GM12878 (cell line): ENCODE results near the gene TEDC1. TPM values are rescaled to one million over a fixed set of nuclear protein-coding genes. Genes with fewer than 3 reads are reported as not detected.

Experiments used
- ATAC-seq: fragments of 200-7000 bp; cut with Tn5 transposase; 3 replicates; pipeline ENCODE4 v1.9.1; 2020; ENCODE audit warnings: mild to moderate bottlenecking, moderate library complexity
- BruUV-seq: library from RNA; stranded (reverse); fragments of 400-500 nt; replicated peaks from 2 replicates; lab custom pipeline; 2021; lab: Mats Ljungman, UMichigan
- CTCF ChIA-PET: fragments of 300-600 bp; sonication (Branson Sonifier 250); formaldehyde crosslinking; extraction: SDS; loops from one replicate; lab custom pipeline; 2021; ENCODE audit warnings: inconsistent platforms; lab: Yijun Ruan, JAX
- POLR2A ChIA-PET: fragments of 350-600 bp; formaldehyde crosslinking; extraction: SDS; loops from one replicate; lab custom pipeline; 2021; ENCODE audit warnings: inconsistent platforms; lab: Charles Lee
- RAD21 ChIA-PET: fragments of 300-600 bp; sonication (Branson Sonifier 250); formaldehyde crosslinking; loops from one replicate; lab custom pipeline; 2023; ENCODE audit warnings: antibody characterized with exemption; ENCODE audit not compliant: unreplicated experiment; lab: Charles Lee
- SMC1A ChIA-PET: fragments of 300-600 bp; sonication (Branson Sonifier 250); formaldehyde crosslinking; loops from one replicate; lab custom pipeline; 2023; ENCODE audit not compliant: unreplicated experiment, uncharacterized antibody; lab: Charles Lee
- DNase-seq: peaks from one replicate; pipeline ENCODE4 v3.0.0-alpha.2; 2011; ENCODE audit warnings: low read depth, low spot score
- FAIRE-seq: peaks from 3 replicates; lab custom pipeline; 2011; peaks lifted over from hg19 to GRCh38; lab: Jason Lieb, UNC
- H2AFZ ChIP-seq: 2 replicates; pipeline ENCODE4 v1.6.0; 2011; ENCODE audit warnings: low read depth, low read length, control low read depth; ENCODE audit not compliant: control insufficient read depth
- H3K27ac ChIP-seq: 2 replicates; pipeline ENCODE4 v1.5.1; 2011; ENCODE audit warnings: control low read depth; ENCODE audit not compliant: control insufficient read depth, insufficient read depth
- H3K27me3 ChIP-seq, 2 experiments: replicated peaks in 1 of 2; 2 replicates each; pipeline versions ENCODE4 v1.6.0 to v1.6.1; 2011; ENCODE audit warnings: low read length in 1 of 2; ENCODE audit not compliant: control insufficient read depth in 2 of 2, insufficient read depth in 2 of 2
- H3K36me3 ChIP-seq, 2 experiments: 2 replicates each; pipeline ENCODE4 v1.5.1; 2011; ENCODE audit warnings: low read length in 1 of 2; ENCODE audit not compliant: control insufficient read depth in 2 of 2, insufficient read depth in 2 of 2
- H3K4me1 ChIP-seq: 2 replicates; pipeline ENCODE4 v1.6.1; 2011; ENCODE audit warnings: mild to moderate bottlenecking, low read length, moderate library complexity, mixed read lengths; ENCODE audit not compliant: control insufficient read depth, insufficient read depth
- H3K4me2 ChIP-seq: 2 replicates; pipeline ENCODE4 v1.6.0; 2011; ENCODE audit warnings: control low read depth; ENCODE audit not compliant: control insufficient read depth, insufficient read depth
- H3K4me3 ChIP-seq: fragments of 200-600 bp; sonication (generic); 2 replicates; pipeline ENCODE4 v1.5.1; 2016
- H3K79me2 ChIP-seq: 2 replicates; pipeline ENCODE4 v1.6.0; 2011; ENCODE audit warnings: low read length; ENCODE audit not compliant: control insufficient read depth, insufficient read depth
- H3K9ac ChIP-seq: 2 replicates; pipeline ENCODE4 v1.8.0; 2011; ENCODE audit warnings: low read length, control low read depth, mixed read lengths; ENCODE audit not compliant: control insufficient read depth, insufficient read depth
- H3K9me3 ChIP-seq: replicated peaks from 3 replicates; pipeline ENCODE4 v1.5.1; 2011; ENCODE audit warnings: mild to moderate bottlenecking, low read length; ENCODE audit not compliant: control insufficient read depth, insufficient read depth
- H4K20me1 ChIP-seq: 2 replicates; pipeline ENCODE4 v1.6.0; 2011; ENCODE audit not compliant: control insufficient read depth, insufficient read depth
- ASH2L ChIP-seq: fragments of 300-600, 200-600 bp; sonication (generic); IDR thresholded peaks from 2 replicates; pipeline ENCODE4 v1.6.1; 2017; ENCODE audit warnings: low read depth, mild to moderate bottlenecking, borderline replicate concordance
- BCL3 ChIP-seq: IDR thresholded peaks from 2 replicates; pipeline ENCODE4 v1.6.1; 2011; ENCODE audit warnings: borderline replicate concordance, low read depth, mild to moderate bottlenecking, moderate library complexity, low read length; ENCODE audit not compliant: insufficient read depth, poor library complexity, severe bottlenecking
- CHD2 ChIP-seq: IDR thresholded peaks from 2 replicates; pipeline ENCODE4 v1.6.1; 2011; ENCODE audit warnings: low read depth, low read length, improper control_type of control experiment, borderline replicate concordance
- FOXM1 ChIP-seq: IDR thresholded peaks from 2 replicates; pipeline ENCODE4 v1.6.1; 2012; ENCODE audit warnings: low read depth, mild to moderate bottlenecking, inconsistent platforms, low read length, moderate library complexity
- GABPA ChIP-seq: IDR thresholded peaks from 2 replicates; pipeline ENCODE4 v1.6.1; 2014; ENCODE audit warnings: antibody characterized with exemption, low read depth, mild to moderate bottlenecking, inconsistent platforms
- GATAD2B ChIP-seq: fragments of 450-650 bp; conservative IDR thresholded peaks from 2 replicates; pipeline ENCODE4 v1.6.1; 2017; ENCODE audit warnings: low read depth, mild to moderate bottlenecking, moderate library complexity
- JUND ChIP-seq: IDR thresholded peaks from 2 replicates; pipeline ENCODE4 v1.6.1; 2012; ENCODE audit warnings: low read depth, mild to moderate bottlenecking, low read length, improper control_type of control experiment, moderate library complexity
- KDM1A ChIP-seq: fragments of 200-600 bp; sonication (generic); IDR thresholded peaks from 2 replicates; pipeline ENCODE4 v1.6.1; 2016; ENCODE audit warnings: borderline replicate concordance
- KLF5 ChIP-seq: fragments of 450-650 bp; IDR thresholded peaks from 2 replicates; pipeline ENCODE4 v1.6.1; 2014; ENCODE audit warnings: mild to moderate bottlenecking; ENCODE audit not compliant: partially characterized antibody
- NFYB ChIP-seq: IDR thresholded peaks from 2 replicates; pipeline ENCODE4 v1.6.1; 2011; ENCODE audit warnings: low read depth, mild to moderate bottlenecking, low read length, improper control_type of control experiment, moderate library complexity; ENCODE audit not compliant: insufficient read depth
- NKRF ChIP-seq: fragments of 450-650 bp; conservative IDR thresholded peaks from 2 replicates; pipeline ENCODE4 v1.6.1; 2017; ENCODE audit warnings: mild to moderate bottlenecking, moderate library complexity
- RAD51 ChIP-seq: fragments of 450-650 bp; IDR thresholded peaks from 2 replicates; pipeline ENCODE4 v1.6.1; 2016; ENCODE audit warnings: moderate library complexity, mild to moderate bottlenecking, inconsistent platforms
- SMAD5 ChIP-seq: IDR thresholded peaks from 2 replicates; pipeline ENCODE4 v1.6.1; 2016; ENCODE audit warnings: antibody characterized with exemption, low read depth
- WGBS: methylation state at CpG from one replicate; pipeline ENCODE4 v1.1.6; 2016; ENCODE audit warnings: low lambda C conversion rate; ENCODE audit not compliant: insufficient replicate concordance, insufficient coverage; ENCODE audit errors: missing lambda C conversion rate; 5-methylcytosine and 5-hydroxymethylcytosine counted together
- in situ Hi-C: fragments of 300-500 bp; cut with MboI; formaldehyde crosslinking; loops from 9 replicates; pipeline ENCODE4 v1.14.3; 2018; ENCODE audit warnings: mixed read lengths
- intact Hi-C: fragments of 100-400 bp; cut with micrococcal nuclease; formaldehyde crosslinking; loops from one replicate; pipeline ENCODE4 v1.14.2; 2022; ENCODE audit not compliant: unreplicated experiment
- polyA plus RNA-seq, 11 experiments: library from polyadenylated mRNA; depleted of rRNA in 4 of 11; unstranded in 6 of 11; stranded (reverse) in 5 of 11; fragments of >200 nt; fragmentation: Nextera tagmentation in 4 of 11; fragmentation: Illumina TruSeq in 1 of 11; extraction: Ambion mirVana in 4 of 11; extraction: Trizol in 1 of 11; gene quantifications; 1 replicate in 1 of 11; 2 replicates in 10 of 11; pipeline versions ENCODE4 v1.2.1 to v1.2.3, GENCODE V29; 2011 to 2016; ENCODE audit warnings: inconsistent platforms in 2 of 11, missing spikeins in 2 of 11, low read depth in 1 of 11
- total RNA-seq, 4 experiments: library from RNA; depleted of rRNA in 3 of 4; stranded (reverse); fragments of >200 nt in 3 of 4; fragmentation: Illumina TruSeq in 1 of 4; extraction: Trizol in 1 of 4; gene quantifications; 2 replicates each; pipeline versions ENCODE4 v1.2.1 to v1.2.3, GENCODE V29; 2013 to 2021
- TF ChIP-seq, protein P1 (sequence below): fragments of 450-650 bp; IDR thresholded peaks from 2 replicates; pipeline ENCODE4 v1.6.1; 2016; ENCODE audit warnings: mild to moderate bottlenecking
- TF ChIP-seq, protein P2 (sequence below): IDR thresholded peaks from 2 replicates; pipeline ENCODE4 v1.6.1; 2012; ENCODE audit warnings: mild to moderate bottlenecking, low read depth, low read length

Gene TEDC1
- total and polyA plus RNA-seq, 10 of the 15 experiments (the other 5 are each of a cell fraction or from before 2014, with no cell fraction given): 0.19 to 34.2 (median 14.5) TPM

DNA sequence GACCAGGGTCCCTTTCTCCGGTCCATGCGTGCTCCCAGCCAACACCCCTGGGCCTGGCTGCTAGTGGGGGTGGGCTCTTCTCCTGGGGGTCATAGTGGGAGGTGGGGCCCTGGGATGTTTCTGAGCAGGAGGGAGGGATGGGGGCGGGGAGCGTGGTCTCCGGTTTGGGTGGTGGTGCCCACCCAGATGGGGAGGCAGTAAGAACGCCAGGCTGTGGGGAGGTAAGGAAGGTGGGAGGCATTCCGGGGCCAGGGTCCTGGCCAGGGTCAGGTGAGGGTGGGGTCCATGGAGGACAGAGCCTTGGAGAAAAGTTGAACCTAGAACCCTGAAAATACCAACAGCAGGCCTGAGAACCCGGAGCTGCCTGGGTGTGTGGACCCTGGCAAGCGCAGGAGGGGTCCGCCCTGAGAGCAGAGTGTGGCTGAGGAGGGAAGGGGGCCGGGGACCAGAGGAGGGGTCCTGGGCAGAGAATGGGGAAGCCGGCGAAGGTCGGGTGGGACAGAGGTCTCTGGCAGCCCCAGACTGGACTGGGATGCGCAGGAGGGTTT is 10.8 kb upstream of the TEDC1 start:
- H3K4me3 ChIP-seq: no peak overlapping the region
- TF ChIP-seq GATAD2B (no peak), BCL3 (no peak), RAD51 (no peak), KLF5 (no peak), SMAD5 (no peak), NFYB (no peak), CHD2 (no peak), JUND (no peak), ASH2L (no peak), KDM1A (no peak), NKRF (no peak), GABPA (no peak), FOXM1 (no peak)
- TF ChIP-seq, protein P1, sequence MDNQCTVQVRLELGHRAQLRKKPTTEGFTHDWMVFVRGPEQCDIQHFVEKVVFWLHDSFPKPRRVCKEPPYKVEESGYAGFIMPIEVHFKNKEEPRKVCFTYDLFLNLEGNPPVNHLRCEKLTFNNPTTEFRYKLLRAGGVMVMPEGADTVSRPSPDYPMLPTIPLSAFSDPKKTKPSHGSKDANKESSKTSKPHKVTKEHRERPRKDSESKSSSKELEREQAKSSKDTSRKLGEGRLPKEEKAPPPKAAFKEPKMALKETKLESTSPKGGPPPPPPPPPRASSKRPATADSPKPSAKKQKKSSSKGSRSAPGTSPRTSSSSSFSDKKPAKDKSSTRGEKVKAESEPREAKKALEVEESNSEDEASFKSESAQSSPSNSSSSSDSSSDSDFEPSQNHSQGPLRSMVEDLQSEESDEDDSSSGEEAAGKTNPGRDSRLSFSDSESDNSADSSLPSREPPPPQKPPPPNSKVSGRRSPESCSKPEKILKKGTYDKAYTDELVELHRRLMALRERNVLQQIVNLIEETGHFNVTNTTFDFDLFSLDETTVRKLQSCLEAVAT: no peak
- TF ChIP-seq, protein P2, sequence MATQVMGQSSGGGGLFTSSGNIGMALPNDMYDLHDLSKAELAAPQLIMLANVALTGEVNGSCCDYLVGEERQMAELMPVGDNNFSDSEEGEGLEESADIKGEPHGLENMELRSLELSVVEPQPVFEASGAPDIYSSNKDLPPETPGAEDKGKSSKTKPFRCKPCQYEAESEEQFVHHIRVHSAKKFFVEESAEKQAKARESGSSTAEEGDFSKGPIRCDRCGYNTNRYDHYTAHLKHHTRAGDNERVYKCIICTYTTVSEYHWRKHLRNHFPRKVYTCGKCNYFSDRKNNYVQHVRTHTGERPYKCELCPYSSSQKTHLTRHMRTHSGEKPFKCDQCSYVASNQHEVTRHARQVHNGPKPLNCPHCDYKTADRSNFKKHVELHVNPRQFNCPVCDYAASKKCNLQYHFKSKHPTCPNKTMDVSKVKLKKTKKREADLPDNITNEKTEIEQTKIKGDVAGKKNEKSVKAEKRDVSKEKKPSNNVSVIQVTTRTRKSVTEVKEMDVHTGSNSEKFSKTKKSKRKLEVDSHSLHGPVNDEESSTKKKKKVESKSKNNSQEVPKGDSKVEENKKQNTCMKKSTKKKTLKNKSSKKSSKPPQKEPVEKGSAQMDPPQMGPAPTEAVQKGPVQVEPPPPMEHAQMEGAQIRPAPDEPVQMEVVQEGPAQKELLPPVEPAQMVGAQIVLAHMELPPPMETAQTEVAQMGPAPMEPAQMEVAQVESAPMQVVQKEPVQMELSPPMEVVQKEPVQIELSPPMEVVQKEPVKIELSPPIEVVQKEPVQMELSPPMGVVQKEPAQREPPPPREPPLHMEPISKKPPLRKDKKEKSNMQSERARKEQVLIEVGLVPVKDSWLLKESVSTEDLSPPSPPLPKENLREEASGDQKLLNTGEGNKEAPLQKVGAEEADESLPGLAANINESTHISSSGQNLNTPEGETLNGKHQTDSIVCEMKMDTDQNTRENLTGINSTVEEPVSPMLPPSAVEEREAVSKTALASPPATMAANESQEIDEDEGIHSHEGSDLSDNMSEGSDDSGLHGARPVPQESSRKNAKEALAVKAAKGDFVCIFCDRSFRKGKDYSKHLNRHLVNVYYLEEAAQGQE: no peak

More for the DNA sequence above, 10.8 kb upstream of the TEDC1 start:
- no TSS peak for BruUV-seq
- Histone ChIP-seq H3K4me1 (peaks cover 17% of the 10 kb centered on the region), H3K79me2 (no peaks in the 10 kb centered on the region), H2AFZ (no peak overlapping the region), H3K27ac (no peak overlapping the region), H3K9me3 (no peaks in the 10 kb centered on the region; the same call in 2 of the 3 replicates), H4K20me1 (no peaks in the 10 kb centered on the region), H3K36me3 (no peaks in the 10 kb centered on the region), H3K4me2 (no peak overlapping the region), H3K27me3 (peaks cover 4 to 9% of the 10 kb centered on the region in 2 experiments; a peak in 3 of 4 replicates), H3K9ac (no peak overlapping the region)
- ChIA-PET POLR2A (interaction anchor here (2.2 kb wide), 1 partner anchor 10 kb away, joined by 23 read pairs; no protein-coding TSS in a partner anchor), CTCF (interaction anchor here (0.6 to 2.9 kb wide), 25 partner anchors 9 to 1365 kb away, joined by 3 to 103 read pairs (median 4); partner anchors contain the start of genes BRF1 and TEDC1), SMC1A (interaction anchor here (1.0 to 2.4 kb wide), 4 partner anchors 10 to 109 kb away, joined by 3 to 39 read pairs (median 5); partner anchors contain the start of genes TEDC1 and TEX22), RAD21 (interaction anchor here (0.6 to 2.3 kb wide), 7 partner anchors 9 to 434 kb away, joined by 3 to 74 read pairs (median 5); no protein-coding TSS in a partner anchor)
- WGBS: 23% methylated on average over 10 of the region's 15 CpGs
- in situ Hi-C loops: no loop called here
- DNase-seq (no peak), FAIRE-seq (no peak), ATAC-seq (no peak)
- intact Hi-C loops: loop anchor here (10.0 kb wide), 1 partner anchor 415 kb away; the partner anchor contains the start of gene GPR132
